NK-92 treated with Interleukin-12 subunit alpha and Interleukin-12 subunit beta, amount 100 ng/mL, for 24 hours (cell line): ENCODE data around the gene PRKAB2.
"Not testable (repeated sequence)": the region's sequence is repeated elsewhere in the genome, so short reads cannot be mapped to it uniquely, and the experiment has no call there.

Experiments used
- DNase-seq: peaks from one replicate; lab custom pipeline; 2025; lab: John Stamatoyannopoulos, UW

The PRKAB2 gene

GRCh38 chr1:147109762-147110161, 62.5 kb downstream of the PRKAB2 start:
- no peak for DNase-seq

GRCh38 chr1:147109041-147109440, 63.2 kb downstream of the PRKAB2 start:
- DNase-seq: no peak

GRCh38 chr1:147106407-147106881, 65.8 kb downstream of the PRKAB2 start:
- not testable (repeated sequence) for DNase-seq

- DNase-seq: no peak
These were observed 66.4 kb downstream of the PRKAB2 start for GRCh38 chr1:147105909-147106308.
